HepG2 (cell line): ENCODE measurements around the gene IGFLR1. TPM values are rescaled to one million over a fixed set of nuclear protein-coding genes. Genes with fewer than 3 reads are reported as not detected.

Experiments
- ATF7-NPFF ChIP-seq: sonication (generic); formaldehyde crosslinking; IDR thresholded peaks from 2 replicates; pipeline ENCODE4 v1.8.1; 2023; ENCODE audit warnings: mild to moderate bottlenecking, low read depth, missing genetic modification reagents, moderate library complexity
- ATRX ChIP-seq: sonication (generic); formaldehyde crosslinking; IDR thresholded peaks from 2 replicates; pipeline ENCODE4 v1.4.0; 2020; ENCODE audit warnings: missing genetic modification reagents, borderline replicate concordance
- CHD2 ChIP-seq: IDR thresholded peaks from 2 replicates; pipeline ENCODE4 v1.6.1; 2011; ENCODE audit warnings: low read depth, low read length, improper control_type of control experiment
- FOXA1 ChIP-seq, 2 experiments: fragments of 450-650 bp in 1 of 2; sonication (generic) in 1 of 2; formaldehyde crosslinking in 1 of 2; IDR thresholded peaks; 2 replicates each; pipeline versions ENCODE4 v1.4.0 to v1.6.1; 2016 to 2020; ENCODE audit warnings: missing genetic modification reagents in 1 of 2
- GABPA ChIP-seq, 2 experiments: IDR thresholded peaks; 2 replicates each; pipeline ENCODE4 v1.6.1; 2011 to 2016; ENCODE audit warnings: low read depth in 2 of 2, low read length in 1 of 2, missing biosample characterization in 1 of 2, missing genetic modification characterization in 1 of 2
- MAFK ChIP-seq, 2 experiments: IDR thresholded peaks in 1 of 2; conservative IDR thresholded peaks in 1 of 2; 2 replicates each; pipeline ENCODE4 v1.6.1; 2011; ENCODE audit warnings: improper control_type of control experiment in 2 of 2, low read length in 2 of 2
- MTF2 ChIP-seq: sonication (generic); formaldehyde crosslinking; IDR thresholded peaks from 2 replicates; pipeline ENCODE4 v1.5.0; 2020; ENCODE audit warnings: missing genetic modification reagents, borderline replicate concordance
- NFYB ChIP-seq: sonication (generic); formaldehyde crosslinking; IDR thresholded peaks from 2 replicates; pipeline ENCODE4 v1.4.0; 2020; ENCODE audit warnings: missing genetic modification reagents
- ONECUT2 ChIP-seq: sonication (generic); formaldehyde crosslinking; IDR thresholded peaks from 2 replicates; pipeline ENCODE4 v1.4.0; 2020; ENCODE audit warnings: missing genetic modification reagents
- PTBP1 ChIP-seq: fragments of 200-400 bp; formaldehyde crosslinking; IDR thresholded peaks from 2 replicates; pipeline ENCODE4 v1.6.1; 2018; ENCODE audit warnings: low read length, low read depth; ENCODE audit not compliant: poor library complexity, severe bottlenecking
- RARA ChIP-seq: IDR thresholded peaks from 2 replicates; pipeline ENCODE4 v1.6.1; 2016; ENCODE audit warnings: missing genetic modification reagents, missing compliant biosample characterization
- RBFOX2 ChIP-seq: fragments of 200-400 bp; formaldehyde crosslinking; IDR thresholded peaks from 2 replicates; pipeline ENCODE4 v1.6.1; 2017; ENCODE audit warnings: low read depth, mild to moderate bottlenecking, low read length
- YY1 ChIP-seq: IDR thresholded peaks from 2 replicates; pipeline ENCODE4 v1.6.1; 2011; ENCODE audit warnings: low read length, low read depth, moderate library complexity, mild to moderate bottlenecking; ENCODE audit not compliant: insufficient read depth, insufficient replicate concordance
- ZNF432 ChIP-seq: sonication (generic); formaldehyde crosslinking; IDR thresholded peaks from 2 replicates; pipeline ENCODE4 v1.5.0; 2020; ENCODE audit warnings: missing genetic modification reagents, mild to moderate bottlenecking, borderline replicate concordance
- ZNF501 ChIP-seq: sonication (generic); formaldehyde crosslinking; IDR thresholded peaks from 2 replicates; pipeline ENCODE4 v1.5.1; 2020; ENCODE audit warnings: mild to moderate bottlenecking, moderate library complexity, missing genetic modification reagents
- ZNF619 ChIP-seq: sonication (generic); formaldehyde crosslinking; IDR thresholded peaks from 2 replicates; pipeline ENCODE4 v1.4.0; 2020; ENCODE audit warnings: mild to moderate bottlenecking, missing genetic modification reagents
- ZSCAN30 ChIP-seq: sonication (generic); formaldehyde crosslinking; IDR thresholded peaks from 2 replicates; pipeline ENCODE4 v1.5.0; 2020; ENCODE audit warnings: mild to moderate bottlenecking, missing genetic modification reagents
- polyA plus RNA-seq, 8 experiments: library from polyadenylated mRNA; depleted of rRNA in 3 of 8; stranded (reverse) in 7 of 8; unstranded in 1 of 8; fragments of >200 nt; fragmentation: Illumina TruSeq in 4 of 8; extraction: Trizol in 4 of 8; gene quantifications; 2 replicates each; pipeline versions ENCODE4 v1.2.1 to v1.2.3, GENCODE V29; 2011 to 2016; ENCODE audit warnings: low read depth in 4 of 8, missing spikeins in 1 of 8, mixed read lengths in 1 of 8; ENCODE audit not compliant: insufficient read depth in 1 of 8
- total RNA-seq, 5 experiments: library from RNA; depleted of rRNA; stranded (reverse); fragments of >200 nt; fragmentation: Illumina TruSeq; extraction: Trizol; gene quantifications; 2 replicates each; pipeline ENCODE4 v1.2.3, GENCODE V29; 2016; ENCODE audit warnings: low read depth in 1 of 5
- TF ChIP-seq, protein P1 (sequence below): sonication (generic); formaldehyde crosslinking; IDR thresholded peaks from 2 replicates; pipeline ENCODE4 v1.5.1; 2020; ENCODE audit warnings: mild to moderate bottlenecking, missing genetic modification reagents, moderate library complexity
- TF ChIP-seq, protein P2 (sequence below): sonication (generic); formaldehyde crosslinking; IDR thresholded peaks from 2 replicates; pipeline ENCODE4 v1.5.1; 2020; ENCODE audit warnings: missing genetic modification reagents, mild to moderate bottlenecking, borderline replicate concordance
- TF ChIP-seq, protein P3 (sequence below): sonication (generic); formaldehyde crosslinking; IDR thresholded peaks from 2 replicates; pipeline ENCODE4 v1.4.0; 2020; ENCODE audit warnings: missing genetic modification reagents

The IGFLR1 gene
- total and polyA plus RNA-seq, 2 of the 13 experiments (the other 11 are each of a cell fraction or from before 2014, with no cell fraction given) = 5.4 to 8.9 TPM

DNA sequence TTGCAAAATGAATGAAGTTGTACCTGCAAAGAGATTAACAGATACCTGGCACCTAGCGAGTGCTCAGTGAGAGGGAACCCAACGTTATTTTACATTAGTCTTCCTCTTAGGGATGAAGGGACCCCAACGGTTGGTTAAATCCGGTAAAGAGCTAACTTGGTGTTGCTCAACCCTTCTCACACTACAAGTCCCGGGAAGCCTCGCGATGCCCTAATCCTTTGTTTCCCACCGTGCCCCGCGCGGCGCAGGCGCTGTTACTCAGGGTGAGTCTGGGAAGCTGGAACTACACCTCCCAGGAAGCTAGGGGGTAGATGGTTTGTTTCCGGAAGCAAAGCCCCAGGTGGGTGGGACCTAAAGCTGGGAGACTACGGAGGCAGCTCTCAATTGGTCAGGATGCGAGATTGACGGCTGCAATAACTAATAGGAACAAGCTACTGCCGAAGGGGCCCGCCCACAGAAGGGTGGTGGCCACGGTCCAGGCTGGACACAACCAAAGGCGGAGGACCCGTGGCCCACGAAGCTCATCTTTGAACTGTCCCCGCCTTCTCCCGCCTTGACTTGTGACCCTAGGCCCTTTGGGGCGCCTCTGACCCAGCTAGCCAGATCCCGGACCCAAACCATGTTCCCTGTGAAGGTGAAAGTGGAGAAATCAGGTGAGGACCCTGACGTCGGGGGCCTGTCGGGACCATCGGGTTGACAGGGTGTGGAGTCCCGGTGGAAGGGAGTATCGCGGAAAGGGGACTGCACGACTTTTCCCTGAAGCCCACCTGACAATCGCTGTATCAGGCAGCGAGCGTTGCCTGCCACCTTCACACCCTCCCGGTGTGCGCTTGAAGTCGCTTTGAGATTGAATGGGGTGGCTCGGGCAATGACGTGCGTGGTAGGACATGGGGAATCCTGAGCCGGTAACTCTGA is 6.1 kb upstream of the IGFLR1 start, which contains the start of gene LIN37 (continued):
- TF ChIP-seq, protein P1, sequence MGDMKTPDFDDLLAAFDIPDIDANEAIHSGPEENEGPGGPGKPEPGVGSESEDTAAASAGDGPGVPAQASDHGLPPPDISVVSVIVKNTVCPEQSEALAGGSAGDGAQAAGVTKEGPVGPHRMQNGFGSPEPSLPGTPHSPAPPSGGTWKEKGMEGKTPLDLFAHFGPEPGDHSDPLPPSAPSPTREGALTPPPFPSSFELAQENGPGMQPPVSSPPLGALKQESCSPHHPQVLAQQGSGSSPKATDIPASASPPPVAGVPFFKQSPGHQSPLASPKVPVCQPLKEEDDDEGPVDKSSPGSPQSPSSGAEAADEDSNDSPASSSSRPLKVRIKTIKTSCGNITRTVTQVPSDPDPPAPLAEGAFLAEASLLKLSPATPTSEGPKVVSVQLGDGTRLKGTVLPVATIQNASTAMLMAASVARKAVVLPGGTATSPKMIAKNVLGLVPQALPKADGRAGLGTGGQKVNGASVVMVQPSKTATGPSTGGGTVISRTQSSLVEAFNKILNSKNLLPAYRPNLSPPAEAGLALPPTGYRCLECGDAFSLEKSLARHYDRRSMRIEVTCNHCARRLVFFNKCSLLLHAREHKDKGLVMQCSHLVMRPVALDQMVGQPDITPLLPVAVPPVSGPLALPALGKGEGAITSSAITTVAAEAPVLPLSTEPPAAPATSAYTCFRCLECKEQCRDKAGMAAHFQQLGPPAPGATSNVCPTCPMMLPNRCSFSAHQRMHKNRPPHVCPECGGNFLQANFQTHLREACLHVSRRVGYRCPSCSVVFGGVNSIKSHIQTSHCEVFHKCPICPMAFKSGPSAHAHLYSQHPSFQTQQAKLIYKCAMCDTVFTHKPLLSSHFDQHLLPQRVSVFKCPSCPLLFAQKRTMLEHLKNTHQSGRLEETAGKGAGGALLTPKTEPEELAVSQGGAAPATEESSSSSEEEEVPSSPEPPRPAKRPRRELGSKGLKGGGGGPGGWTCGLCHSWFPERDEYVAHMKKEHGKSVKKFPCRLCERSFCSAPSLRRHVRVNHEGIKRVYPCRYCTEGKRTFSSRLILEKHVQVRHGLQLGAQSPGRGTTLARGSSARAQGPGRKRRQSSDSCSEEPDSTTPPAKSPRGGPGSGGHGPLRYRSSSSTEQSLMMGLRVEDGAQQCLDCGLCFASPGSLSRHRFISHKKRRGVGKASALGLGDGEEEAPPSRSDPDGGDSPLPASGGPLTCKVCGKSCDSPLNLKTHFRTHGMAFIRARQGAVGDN (CRISPR knock-in tag) = peak; percentile 76
- TF ChIP-seq GABPA (IDR thresholded peaks at IDR 0.05; ENCODE audit: low read depth, low read length) = peak; percentile 77
- peak; percentile 97 for TF ChIP-seq GABPA (CRISPR knock-in tag; IDR thresholded peaks at IDR 0.05; ENCODE audit: low read depth)
- no peak for TF ChIP-seq ATRX (CRISPR knock-in tag)
- TF ChIP-seq NFYB = peak; percentile 97
- TF ChIP-seq, protein P2, sequence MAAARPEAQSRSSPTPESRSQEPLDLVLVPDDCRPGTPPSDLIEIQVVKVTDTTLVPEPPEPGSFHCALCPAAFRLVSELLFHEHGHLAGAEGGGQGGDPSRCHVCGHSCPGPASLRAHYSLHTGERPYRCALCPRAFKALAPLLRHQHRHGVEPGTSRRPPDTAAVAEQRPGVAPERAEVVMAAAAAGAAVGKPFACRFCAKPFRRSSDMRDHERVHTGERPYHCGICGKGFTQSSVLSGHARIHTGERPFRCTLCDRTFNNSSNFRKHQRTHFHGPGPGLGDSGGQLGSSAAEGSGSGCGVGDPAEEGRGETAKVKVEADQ = no peak
- peak; percentile 52 for TF ChIP-seq YY1
- TF ChIP-seq, protein P3, sequence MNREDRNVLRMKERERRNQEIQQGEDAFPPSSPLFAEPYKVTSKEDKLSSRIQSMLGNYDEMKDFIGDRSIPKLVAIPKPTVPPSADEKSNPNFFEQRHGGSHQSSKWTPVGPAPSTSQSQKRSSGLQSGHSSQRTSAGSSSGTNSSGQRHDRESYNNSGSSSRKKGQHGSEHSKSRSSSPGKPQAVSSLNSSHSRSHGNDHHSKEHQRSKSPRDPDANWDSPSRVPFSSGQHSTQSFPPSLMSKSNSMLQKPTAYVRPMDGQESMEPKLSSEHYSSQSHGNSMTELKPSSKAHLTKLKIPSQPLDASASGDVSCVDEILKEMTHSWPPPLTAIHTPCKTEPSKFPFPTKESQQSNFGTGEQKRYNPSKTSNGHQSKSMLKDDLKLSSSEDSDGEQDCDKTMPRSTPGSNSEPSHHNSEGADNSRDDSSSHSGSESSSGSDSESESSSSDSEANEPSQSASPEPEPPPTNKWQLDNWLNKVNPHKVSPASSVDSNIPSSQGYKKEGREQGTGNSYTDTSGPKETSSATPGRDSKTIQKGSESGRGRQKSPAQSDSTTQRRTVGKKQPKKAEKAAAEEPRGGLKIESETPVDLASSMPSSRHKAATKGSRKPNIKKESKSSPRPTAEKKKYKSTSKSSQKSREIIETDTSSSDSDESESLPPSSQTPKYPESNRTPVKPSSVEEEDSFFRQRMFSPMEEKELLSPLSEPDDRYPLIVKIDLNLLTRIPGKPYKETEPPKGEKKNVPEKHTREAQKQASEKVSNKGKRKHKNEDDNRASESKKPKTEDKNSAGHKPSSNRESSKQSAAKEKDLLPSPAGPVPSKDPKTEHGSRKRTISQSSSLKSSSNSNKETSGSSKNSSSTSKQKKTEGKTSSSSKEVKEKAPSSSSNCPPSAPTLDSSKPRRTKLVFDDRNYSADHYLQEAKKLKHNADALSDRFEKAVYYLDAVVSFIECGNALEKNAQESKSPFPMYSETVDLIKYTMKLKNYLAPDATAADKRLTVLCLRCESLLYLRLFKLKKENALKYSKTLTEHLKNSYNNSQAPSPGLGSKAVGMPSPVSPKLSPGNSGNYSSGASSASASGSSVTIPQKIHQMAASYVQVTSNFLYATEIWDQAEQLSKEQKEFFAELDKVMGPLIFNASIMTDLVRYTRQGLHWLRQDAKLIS = no peak
- no peak for TF ChIP-seq ATF7-NPFF (CRISPR knock-in tag)
- no peak for TF ChIP-seq PTBP1
- no peak for TF ChIP-seq RARA (CRISPR knock-in tag)
- no peak for TF ChIP-seq ZSCAN30 (CRISPR knock-in tag)
- no peak for TF ChIP-seq MAFK (conservative IDR thresholded peaks at IDR 0.05 in 1 of 2, IDR thresholded peaks at IDR 0.05 in 1 of 2; ENCODE audit: low read length in 2 of 2)
- peak; percentile 58 for TF ChIP-seq RBFOX2
- no peak for TF ChIP-seq ZNF432 (CRISPR knock-in tag)
- no peak for TF ChIP-seq FOXA1 (IDR thresholded peaks at IDR 0.05)
- TF ChIP-seq FOXA1 (CRISPR knock-in tag; IDR thresholded peaks at IDR 0.05) = no peak
- no peak for TF ChIP-seq ZNF619 (CRISPR knock-in tag)
- TF ChIP-seq ZNF501 (CRISPR knock-in tag) = peak; percentile 54
- TF ChIP-seq CHD2 = peak; percentile 97
- TF ChIP-seq ONECUT2 (CRISPR knock-in tag) = no peak
- no peak for TF ChIP-seq MTF2 (CRISPR knock-in tag)
